Activated naive CD4-positive, alpha-beta T cell treated with anti-CD3 and anti-CD28 coated beads, Interleukin-2, amount 10 ng/mL, durations not matched to agents 7 days and 5 days (primary cell): ENCODE data around the gene PFKFB3.
"Not testable (repeated sequence)": the region's sequence is repeated elsewhere in the genome, so short reads cannot be mapped to it uniquely, and the experiment has no call there.

Source experiments
- CTCF ChIA-PET: fragments of 350-600 bp; sonication (Branson Sonifier 250); formaldehyde crosslinking; loops from one replicate; lab custom pipeline; 2021; ENCODE audit warnings: antibody characterized with exemption; lab: Charles Lee
- DNase-seq: peaks from one replicate; pipeline ENCODE4 v3.0.0-alpha.2; 2020
- H3K27ac Mint-ChIP-seq: one replicate; pipeline ENCODE4 v1.8.0; 2021; ENCODE audit warnings: mild to moderate bottlenecking, moderate library complexity, mixed read lengths
- H3K27me3 Mint-ChIP-seq: one replicate; pipeline ENCODE4 v1.8.0; 2021; ENCODE audit warnings: mild to moderate bottlenecking, mixed read lengths
- H3K36me3 Mint-ChIP-seq: one replicate; pipeline ENCODE4 v1.8.0; 2021; ENCODE audit warnings: mixed read lengths
- H3K4me1 Mint-ChIP-seq: one replicate; pipeline ENCODE4 v1.8.0; 2021; ENCODE audit warnings: mixed read lengths
- H3K4me3 Mint-ChIP-seq: one replicate; pipeline ENCODE4 v1.8.0; 2021; ENCODE audit warnings: mild to moderate bottlenecking, moderate library complexity, mixed read lengths
- H3K9me3 Mint-ChIP-seq: one replicate; pipeline ENCODE4 v1.8.0; 2021; ENCODE audit warnings: mixed read lengths

Gene PFKFB3

GRCh38 chr10:6248908-6249307, 46.2 kb downstream of the PFKFB3 start:
- not testable (repeated sequence) for H3K27ac Mint-ChIP-seq, H3K9me3 Mint-ChIP-seq, H3K36me3 Mint-ChIP-seq, H3K27me3 Mint-ChIP-seq, DNase-seq, H3K4me1 Mint-ChIP-seq, H3K4me3 Mint-ChIP-seq
- CTCF ChIA-PET: interaction anchor here (0.6 kb wide), 1 partner anchor 14 kb away, joined by 3 read pairs; no protein-coding TSS in a partner anchor

DNA sequence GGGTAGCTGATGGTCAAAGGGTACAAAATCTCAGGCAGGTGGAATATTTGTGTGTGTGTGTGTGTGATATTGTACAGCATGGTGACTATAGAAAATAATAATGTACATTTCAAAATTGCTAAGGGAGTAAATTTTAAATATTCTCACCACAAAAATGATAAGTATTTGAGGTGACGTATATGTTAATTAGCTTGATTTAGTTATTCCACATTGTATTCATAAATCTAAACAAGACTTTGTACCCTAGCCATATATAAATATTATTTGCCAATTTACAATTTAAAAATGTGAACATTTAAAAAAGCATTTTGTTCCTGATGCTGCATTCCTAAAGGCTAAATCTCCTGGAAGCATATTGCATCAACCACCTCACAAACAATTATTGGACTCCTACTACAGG, 47.0 kb downstream of the PFKFB3 start:
- no peaks in the 10 kb centered on the region for H3K4me1 Mint-ChIP-seq
- H3K36me3 Mint-ChIP-seq: peaks cover 5% of the 10 kb centered on the region
- H3K27me3 Mint-ChIP-seq: no peaks in the 10 kb centered on the region
- no peak overlapping the region for H3K27ac Mint-ChIP-seq
- H3K9me3 Mint-ChIP-seq: no peaks in the 10 kb centered on the region
- no peak overlapping the region for H3K4me3 Mint-ChIP-seq
- no peak for DNase-seq
- CTCF ChIA-PET: interaction anchor here (0.6 kb wide), 1 partner anchor 13 kb away, joined by 3 read pairs; no protein-coding TSS in a partner anchor

GRCh38 chr10:6250745-6251144, 48.0 kb downstream of the PFKFB3 start:
- H3K36me3 Mint-ChIP-seq: peaks cover 8% of the 10 kb centered on the region
- DNase-seq: no peak
- H3K27ac Mint-ChIP-seq: no peak overlapping the region
- no peaks in the 10 kb centered on the region for H3K9me3 Mint-ChIP-seq
- no peak overlapping the region for H3K4me3 Mint-ChIP-seq
- H3K27me3 Mint-ChIP-seq: no peaks in the 10 kb centered on the region
- CTCF ChIA-PET: no interaction called here
- H3K4me1 Mint-ChIP-seq: no peaks in the 10 kb centered on the region

DNA sequence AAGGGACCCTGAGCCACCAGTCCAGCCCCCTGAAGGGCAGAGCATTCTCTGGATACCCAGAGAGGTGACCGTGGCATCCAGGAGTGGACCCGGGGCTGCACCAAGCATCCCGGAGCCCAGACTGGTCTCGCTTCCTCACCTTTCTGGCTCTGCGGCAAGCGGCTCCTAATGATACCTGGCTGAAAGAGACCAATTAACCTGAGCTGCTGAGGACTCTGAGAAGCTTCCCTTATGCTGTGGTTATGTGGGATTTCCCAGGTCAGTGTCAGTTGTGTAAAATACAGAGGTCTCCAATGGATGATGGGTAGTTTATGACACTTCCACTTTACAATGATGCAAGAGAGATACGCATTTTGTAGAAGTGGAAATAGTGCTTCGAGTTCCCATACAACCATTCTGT, 51.5 kb downstream of the PFKFB3 start:
- H3K36me3 Mint-ChIP-seq: peaks cover 29% of the 10 kb centered on the region
- CTCF ChIA-PET: no interaction called here
- H3K4me3 Mint-ChIP-seq: no peak overlapping the region
- no peak for DNase-seq
- H3K27ac Mint-ChIP-seq: no peak overlapping the region
- peaks cover 4% of the 10 kb centered on the region for H3K9me3 Mint-ChIP-seq
- no peaks in the 10 kb centered on the region for H3K4me1 Mint-ChIP-seq
- H3K27me3 Mint-ChIP-seq: no peaks in the 10 kb centered on the region

GRCh38 chr10:6255548-6256061, 52.9 kb downstream of the PFKFB3 start:
- Mint-ChIP-seq H3K27ac (no peak overlapping the region), H3K36me3 (peaks cover 33% of the 10 kb centered on the region), H3K9me3 (peaks cover 11% of the 10 kb centered on the region), H3K4me3 (no peak overlapping the region), H3K27me3 (no peaks in the 10 kb centered on the region), H3K4me1 (peaks cover 2% of the 10 kb centered on the region)
- no peak for DNase-seq
- CTCF ChIA-PET: no interaction called here

DNA sequence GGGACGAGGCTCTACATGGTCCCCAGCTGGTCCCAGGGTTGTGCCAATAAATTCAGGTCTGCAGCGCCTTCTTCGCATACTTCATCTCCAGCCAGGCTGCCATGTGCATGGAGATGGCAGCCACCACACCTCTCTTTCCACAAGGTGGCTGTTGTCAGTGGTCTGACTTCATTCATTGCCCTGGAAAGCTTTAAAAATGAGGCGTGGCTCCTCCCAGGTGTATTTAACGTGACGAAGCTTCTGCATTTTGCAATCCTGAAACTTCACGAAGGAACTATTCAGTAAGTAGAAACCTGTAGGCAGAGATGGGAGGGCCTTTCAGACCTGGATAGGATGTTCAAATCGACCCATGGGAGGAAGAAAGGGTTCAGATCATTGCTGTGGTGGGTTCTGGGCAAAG, 53.7 kb downstream of the PFKFB3 start:
- Mint-ChIP-seq H3K27ac (no peak overlapping the region), H3K9me3 (peaks cover 19% of the 10 kb centered on the region), H3K4me1 (peaks cover 2% of the 10 kb centered on the region), H3K27me3 (no peaks in the 10 kb centered on the region), H3K4me3 (no peak overlapping the region), H3K36me3 (peaks cover 40% of the 10 kb centered on the region)
- CTCF ChIA-PET: interaction anchor here (1.6 kb wide), 1 partner anchor 45 kb away, joined by 4 read pairs; no protein-coding TSS in a partner anchor
- DNase-seq: no peak

DNA sequence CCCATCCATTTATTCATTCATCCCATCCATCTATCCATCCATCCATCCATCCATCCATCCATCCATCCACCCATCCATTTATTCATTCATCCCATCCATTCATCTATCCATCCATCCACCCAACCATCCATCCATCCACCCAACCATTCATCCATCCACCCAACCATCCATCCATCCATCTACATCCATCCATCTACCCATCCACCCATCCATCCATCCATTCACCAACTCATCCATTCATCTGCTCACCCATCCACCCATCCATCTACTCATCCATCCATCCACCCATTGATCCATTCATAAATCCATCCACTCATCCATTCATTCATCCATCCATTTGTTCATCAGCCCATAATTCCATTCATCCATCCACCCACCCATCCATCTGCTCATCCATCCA, 56.4 kb downstream of the PFKFB3 start:
- no peak overlapping the region for H3K4me3 Mint-ChIP-seq
- no peaks in the 10 kb centered on the region for H3K27me3 Mint-ChIP-seq
- no peak overlapping the region for H3K27ac Mint-ChIP-seq
- H3K4me1 Mint-ChIP-seq: peaks cover 2% of the 10 kb centered on the region
- no peak for DNase-seq
- peaks cover 40% of the 10 kb centered on the region for H3K36me3 Mint-ChIP-seq
- CTCF ChIA-PET: no interaction called here
- H3K9me3 Mint-ChIP-seq: peaks cover 22% of the 10 kb centered on the region

GRCh38 chr10:6260843-6261242, 58.1 kb downstream of the PFKFB3 start:
- Mint-ChIP-seq H3K36me3 (peaks cover 37% of the 10 kb centered on the region), H3K9me3 (peaks cover 22% of the 10 kb centered on the region), H3K27me3 (no peaks in the 10 kb centered on the region), H3K4me3 (no peak overlapping the region), H3K4me1 (peaks cover 2% of the 10 kb centered on the region), H3K27ac (no peak overlapping the region)
- CTCF ChIA-PET: interaction anchor here (1.6 kb wide), 1 partner anchor 12 kb away, joined by 3 read pairs; no protein-coding TSS in a partner anchor
- no peak for DNase-seq

- peak overlapping the region; percentile 72 for H3K27ac Mint-ChIP-seq
- H3K9me3 Mint-ChIP-seq: no peaks in the 10 kb centered on the region
- DNase-seq: no peak
- H3K4me3 Mint-ChIP-seq: no peak overlapping the region
- CTCF ChIA-PET: no interaction called here
- peaks cover 47% of the 10 kb centered on the region for H3K4me1 Mint-ChIP-seq
- no peaks in the 10 kb centered on the region for H3K27me3 Mint-ChIP-seq
- H3K36me3 Mint-ChIP-seq: peaks cover 9% of the 10 kb centered on the region
Measured at GRCh38 chr10:6267941-6268340, 65.2 kb downstream of the PFKFB3 start.

GRCh38 chr10:6269432-6269831, 66.7 kb downstream of the PFKFB3 start:
- peaks cover 9% of the 10 kb centered on the region for H3K36me3 Mint-ChIP-seq
- no peak for DNase-seq
- no peak overlapping the region for H3K4me3 Mint-ChIP-seq
- H3K27ac Mint-ChIP-seq: peak overlapping the region; percentile 93
- CTCF ChIA-PET: no interaction called here
- no peaks in the 10 kb centered on the region for H3K9me3 Mint-ChIP-seq
- no peaks in the 10 kb centered on the region for H3K27me3 Mint-ChIP-seq
- H3K4me1 Mint-ChIP-seq: peaks cover 53% of the 10 kb centered on the region

DNA sequence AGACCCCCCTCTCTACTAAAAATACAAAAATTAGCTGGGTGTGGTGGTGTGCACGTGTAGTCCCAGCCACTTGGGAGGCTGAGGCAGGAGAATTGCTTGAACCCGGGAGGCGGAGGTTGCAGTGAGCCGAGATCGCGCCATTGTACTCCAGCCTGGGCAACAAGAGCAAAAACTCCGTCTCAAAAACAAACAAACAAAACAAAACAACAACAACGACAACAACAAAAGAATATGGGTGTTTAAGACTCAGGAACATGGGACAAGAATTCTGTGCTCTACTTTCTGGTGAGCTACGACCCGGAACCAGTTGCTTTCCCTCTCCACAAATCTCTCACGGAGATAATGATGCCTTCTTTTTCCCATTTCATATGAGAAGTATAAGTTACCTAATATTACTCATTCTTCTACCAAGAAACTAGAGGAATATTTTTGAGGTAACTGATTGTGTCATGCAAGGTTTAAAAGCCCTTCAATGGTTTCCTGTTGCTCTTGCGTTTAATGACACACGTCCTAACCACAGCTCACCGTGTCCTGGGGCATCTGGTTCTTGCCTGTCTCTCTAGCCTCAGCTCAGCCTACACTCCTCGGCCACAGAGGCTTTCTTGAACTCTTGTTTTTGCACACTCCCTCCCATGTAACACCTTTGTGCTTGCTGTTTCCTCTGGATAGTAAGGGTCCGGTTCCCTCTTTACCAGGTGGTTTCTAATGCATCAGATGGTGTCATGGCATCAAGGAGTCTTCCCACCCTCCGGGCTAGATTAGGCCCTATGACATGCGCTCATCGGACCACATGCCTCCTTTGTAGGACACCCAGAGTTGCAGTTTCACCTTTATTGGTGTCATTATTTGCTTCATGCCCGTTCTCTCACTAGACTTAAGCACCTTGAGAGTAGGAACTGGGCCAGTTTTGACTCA, 67.5 kb downstream of the PFKFB3 start:
- peaks cover 13% of the 10 kb centered on the region for H3K36me3 Mint-ChIP-seq
- no peak overlapping the region for H3K4me3 Mint-ChIP-seq
- peak; percentile 82 for DNase-seq
- peaks cover 60% of the 10 kb centered on the region for H3K4me1 Mint-ChIP-seq
- H3K27ac Mint-ChIP-seq: peak overlapping the region; percentile 93
- no peaks in the 10 kb centered on the region for H3K9me3 Mint-ChIP-seq
- no peaks in the 10 kb centered on the region for H3K27me3 Mint-ChIP-seq
- CTCF ChIA-PET: interaction anchor here (0.9 to 1.4 kb wide), 4 partner anchors 26 to 131 kb away, joined by 3 to 6 read pairs (median 4); no protein-coding TSS in a partner anchor

DNA sequence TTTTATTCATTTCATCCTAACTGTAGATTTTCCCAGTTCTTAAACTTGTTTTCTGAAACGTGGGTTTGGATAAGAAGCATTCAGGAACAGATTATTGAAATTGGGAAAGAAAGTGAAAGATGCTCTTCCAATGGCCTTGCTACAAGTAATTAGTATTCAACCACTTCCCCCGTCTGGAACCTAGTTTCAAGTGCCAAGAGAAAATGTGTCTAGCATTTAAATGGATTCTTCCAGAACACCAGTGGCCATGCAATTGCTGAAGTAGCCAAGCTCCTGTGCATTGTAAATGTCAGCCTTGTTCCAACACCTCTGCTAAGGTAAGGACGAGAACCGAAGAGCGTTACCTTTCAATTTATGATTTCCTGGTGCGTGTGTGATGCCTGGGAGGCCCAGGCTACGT, 68.2 kb downstream of the PFKFB3 start:
- DNase-seq: no peak
- Mint-ChIP-seq H3K9me3 (no peaks in the 10 kb centered on the region), H3K4me3 (no peak overlapping the region), H3K27ac (peak overlapping the region; percentile 93), H3K4me1 (peaks cover 67% of the 10 kb centered on the region), H3K27me3 (no peaks in the 10 kb centered on the region), H3K36me3 (peaks cover 16% of the 10 kb centered on the region)
- CTCF ChIA-PET: interaction anchor here (0.9 to 1.4 kb wide), 4 partner anchors 25 to 131 kb away, joined by 3 to 6 read pairs (median 4); no protein-coding TSS in a partner anchor

GRCh38 chr10:6271663-6272062, 68.9 kb downstream of the PFKFB3 start:
- DNase-seq: no peak
- H3K4me3 Mint-ChIP-seq: no peak overlapping the region
- CTCF ChIA-PET: no interaction called here
- H3K4me1 Mint-ChIP-seq: peaks cover 72% of the 10 kb centered on the region
- peak overlapping the region; percentile 93 for H3K27ac Mint-ChIP-seq
- H3K9me3 Mint-ChIP-seq: no peaks in the 10 kb centered on the region
- peaks cover 19% of the 10 kb centered on the region for H3K36me3 Mint-ChIP-seq
- no peaks in the 10 kb centered on the region for H3K27me3 Mint-ChIP-seq

DNA sequence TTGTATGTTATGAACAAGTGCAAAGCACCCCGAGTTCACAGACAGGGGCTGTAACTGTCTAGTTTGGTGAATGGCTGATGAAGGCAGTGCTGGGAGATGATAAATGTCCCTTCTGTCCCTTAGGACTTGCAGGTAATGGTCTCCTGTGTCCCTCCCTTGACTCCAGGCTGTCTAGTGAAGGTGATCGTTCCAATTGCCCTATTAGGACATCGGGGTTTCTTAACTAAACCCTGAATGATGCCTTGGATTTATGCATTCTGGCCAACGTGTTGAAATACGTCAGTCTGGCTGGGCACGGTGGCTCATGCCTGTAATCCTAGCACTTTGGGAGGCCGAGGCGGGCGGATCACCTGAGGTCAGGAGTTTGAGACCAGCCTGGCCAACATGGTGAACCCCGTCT, 69.4 kb downstream of the PFKFB3 start:
- Mint-ChIP-seq H3K27ac (no peak overlapping the region), H3K9me3 (peaks cover 2% of the 10 kb centered on the region), H3K4me3 (no peak overlapping the region), H3K36me3 (peaks cover 22% of the 10 kb centered on the region), H3K4me1 (peaks cover 74% of the 10 kb centered on the region), H3K27me3 (no peaks in the 10 kb centered on the region)
- CTCF ChIA-PET: no interaction called here
- no peak for DNase-seq
